Upper lobe of right lung (tissue), 1 donor: ENCODE results near the gene NAPB. TPM values are rescaled to one million over a fixed set of nuclear protein-coding genes. Genes with fewer than 3 reads are reported as not detected.

ENCODE experiments used
- ATAC-seq: fragments of 200-7000 bp; cut with Tn5 transposase; one replicate; pipeline ENCODE4 v1.9.1; 2020; ENCODE audit warnings: mild to moderate bottlenecking, moderate library complexity
- DNase-seq: peaks from one replicate; pipeline ENCODE4 v3.0.0-alpha.2; 2020
- H3K27ac ChIP-seq: fragments of 200-600 bp; one replicate; pipeline ENCODE4 v1.8.0; 2022
- H3K27me3 ChIP-seq: fragments of 200-600 bp; one replicate; pipeline ENCODE4 v1.8.0; 2022; ENCODE audit warnings: mild to moderate bottlenecking
- H3K36me3 ChIP-seq: fragments of 200-600 bp; one replicate; pipeline ENCODE4 v1.8.0; 2022
- H3K4me1 ChIP-seq: fragments of 200-600 bp; one replicate; pipeline ENCODE4 v1.8.0; 2022
- H3K4me3 ChIP-seq: fragments of 200-600 bp; one replicate; pipeline ENCODE4 v1.8.0; 2022; ENCODE audit warnings: mild to moderate bottlenecking
- H3K9me3 ChIP-seq: fragments of 200-600 bp; one replicate; pipeline ENCODE4 v1.8.0; 2022
- CTCF ChIP-seq: fragments of 200-600 bp; IDR thresholded peaks from one replicate; pipeline ENCODE4 v1.8.0; 2022; ENCODE audit warnings: antibody characterized with exemption
- intact Hi-C: fragments of 100-400 bp; cut with DNase I; formaldehyde crosslinking; loops from one replicate; pipeline ENCODE4 v1.11.0; 2022
- total RNA-seq: library from RNA; stranded (reverse); fragmentation: NEBNext Ultra II Directional; extraction: Animal tissue kit (Norgen Biotek cat#: 25700); gene quantifications from one replicate; pipeline ENCODE4 v1.2.1, GENCODE V29; 2021
- donor health status: DM: no; HTN: yes; CAD: no; lungs with severe emphysema.

Gene NAPB
- total RNA-seq, 1 donor from 2014 or later: 10.8 TPM

GRCh38 chr20:23375827-23376226, 45.5 kb downstream of the NAPB start:
- H3K4me3 ChIP-seq: no peak overlapping the region
- H3K27ac ChIP-seq: no peak overlapping the region
- intact Hi-C loops: no loop called here
- H3K36me3 ChIP-seq: peaks cover 68% of the 10 kb centered on the region
- no peaks in the 10 kb centered on the region for H3K4me1 ChIP-seq
- DNase-seq (no peak), ATAC-seq (no peak)
- no peaks in the 10 kb centered on the region for H3K27me3 ChIP-seq
- no peak for TF ChIP-seq CTCF
- no peaks in the 10 kb centered on the region for H3K9me3 ChIP-seq

GRCh38 chr20:23374441-23374840, 46.8 kb downstream of the NAPB start:
- DNase-seq (no peak), ATAC-seq (no peak)
- Histone ChIP-seq H3K4me3 (no peak overlapping the region), H3K27ac (no peak overlapping the region), H3K36me3 (peaks cover 71% of the 10 kb centered on the region), H3K4me1 (no peaks in the 10 kb centered on the region), H3K27me3 (no peaks in the 10 kb centered on the region), H3K9me3 (no peaks in the 10 kb centered on the region)
- intact Hi-C loops: no loop called here
- no peak for TF ChIP-seq CTCF

GRCh38 chr20:23371496-23371895, 49.8 kb downstream of the NAPB start:
- H3K9me3 ChIP-seq: no peaks in the 10 kb centered on the region
- no peak for TF ChIP-seq CTCF
- DNase-seq (no peak), ATAC-seq (no peak)
- H3K27me3 ChIP-seq: no peaks in the 10 kb centered on the region
- peaks cover 20% of the 10 kb centered on the region for H3K4me1 ChIP-seq
- intact Hi-C loops: no loop called here
- peaks cover 74% of the 10 kb centered on the region for H3K36me3 ChIP-seq
- H3K27ac ChIP-seq: no peak overlapping the region
- H3K4me3 ChIP-seq: no peak overlapping the region

GRCh38 chr20:23370873-23371272, 50.4 kb downstream of the NAPB start:
- no peak for ATAC-seq
- intact Hi-C loops: no loop called here
- TF ChIP-seq CTCF: no peak

GRCh38 chr20:23370274-23370673, 51.0 kb downstream of the NAPB start:
- Histone ChIP-seq H3K27me3 (no peaks in the 10 kb centered on the region), H3K27ac (no peak overlapping the region), H3K4me1 (peaks cover 31% of the 10 kb centered on the region), H3K4me3 (no peak overlapping the region), H3K36me3 (peaks cover 73% of the 10 kb centered on the region), H3K9me3 (no peaks in the 10 kb centered on the region)
- DNase-seq (no peak), ATAC-seq (no peak)
- TF ChIP-seq CTCF: no peak
- intact Hi-C loops: no loop called here

More at GRCh38 chr20:23370873-23371272, 50.4 kb downstream of the NAPB start:
- no peaks in the 10 kb centered on the region for H3K9me3 ChIP-seq
- H3K27me3 ChIP-seq: no peaks in the 10 kb centered on the region
- no peak overlapping the region for H3K4me3 ChIP-seq
- H3K4me1 ChIP-seq: peaks cover 26% of the 10 kb centered on the region
- no peak for DNase-seq
- no peak overlapping the region for H3K27ac ChIP-seq
- peaks cover 71% of the 10 kb centered on the region for H3K36me3 ChIP-seq

- ATAC-seq (no peak), DNase-seq (no peak)
- TF ChIP-seq CTCF: no peak
- Histone ChIP-seq H3K4me3 (no peak overlapping the region), H3K9me3 (no peaks in the 10 kb centered on the region), H3K36me3 (peaks cover 82% of the 10 kb centered on the region), H3K27ac (no peak overlapping the region), H3K4me1 (peaks cover 31% of the 10 kb centered on the region), H3K27me3 (no peaks in the 10 kb centered on the region)
- intact Hi-C loops: no loop called here
These were observed 52.0 kb downstream of the NAPB start for GRCh38 chr20:23369072-23369823.
